ENCODE results near the gene OR2V2.

- TF ChIP-seq CTCF (IDR thresholded peaks at IDR 0.05) = no peak
- TF ChIP-seq POLR2A (IDR thresholded peaks at IDR 0.05) = no peak
Measured at GRCh38 chr5:181127456-181127855, 19.9 kb upstream of the OR2V2 start.

All from uterus (tissue), 2 donors.